Activated CD8-positive, alpha-beta memory T cell treated with anti-CD3 and anti-CD28 coated beads for 24 hours (primary cell): Measurements from ENCODE around the gene ENGASE.
A peak's percentile ranks its signal among the peaks of the same experiment; 100 is the strongest.
"Not testable (repeated sequence)": the region's sequence is repeated elsewhere in the genome, so short reads cannot be mapped to it uniquely, and the experiment has no call there.

Experiments used
- DNase-seq: peaks from one replicate; pipeline ENCODE4 v3.0.0-alpha.2; 2020

Gene ENGASE

GRCh38 chr17:79074649-79075445, at the start of gene ENGASE:
ENGASE (plus strand) TSS chr17:79074824; CDS start chr17:79074945, 121 bp downstream.
- peak; percentile 96 for DNase-seq

- no peak for DNase-seq
Measured at GRCh38 chr17:79024901-79025737, 49.5 kb upstream of the ENGASE start.

GRCh38 chr17:79026376-79027273, 48.0 kb upstream of the ENGASE start:
- no peak for DNase-seq

GRCh38 chr17:79027274-79027924, 47.2 kb upstream of the ENGASE start:
- DNase-seq: no peak

- no peak for DNase-seq
Measured at GRCh38 chr17:79027925-79028491, 46.6 kb upstream of the ENGASE start.

GRCh38 chr17:79028496-79029326, 45.9 kb upstream of the ENGASE start:
- DNase-seq: no peak

- no peak for DNase-seq
Measured at GRCh38 chr17:79029327-79030009, 45.2 kb upstream of the ENGASE start.

- DNase-seq: not testable (repeated sequence)
Measured at GRCh38 chr17:79030636-79031035, 44.0 kb upstream of the ENGASE start.

- no peak for DNase-seq
Measured at GRCh38 chr17:79031996-79032875, 42.4 kb upstream of the ENGASE start.

- DNase-seq: no peak
Measured at GRCh38 chr17:79033046-79033616, 41.5 kb upstream of the ENGASE start.

- DNase-seq: no peak
Measured at GRCh38 chr17:79033741-79034501, 40.7 kb upstream of the ENGASE start.

GRCh38 chr17:79034931-79035485, 39.6 kb upstream of the ENGASE start:
- no peak for DNase-seq

GRCh38 chr17:79035686-79036085, 38.9 kb upstream of the ENGASE start:
- no peak for DNase-seq

- no peak for DNase-seq
Measured at GRCh38 chr17:79036181-79036580, 38.4 kb upstream of the ENGASE start.

- no peak for DNase-seq
Measured at GRCh38 chr17:79036596-79036995, 38.0 kb upstream of the ENGASE start.

GRCh38 chr17:79038545-79039135, 36.0 kb upstream of the ENGASE start:
- DNase-seq: no peak

- no peak for DNase-seq
Measured at GRCh38 chr17:79039171-79039570, 35.5 kb upstream of the ENGASE start.
